ENCODE measurements around the gene MCHR1.

DNA sequence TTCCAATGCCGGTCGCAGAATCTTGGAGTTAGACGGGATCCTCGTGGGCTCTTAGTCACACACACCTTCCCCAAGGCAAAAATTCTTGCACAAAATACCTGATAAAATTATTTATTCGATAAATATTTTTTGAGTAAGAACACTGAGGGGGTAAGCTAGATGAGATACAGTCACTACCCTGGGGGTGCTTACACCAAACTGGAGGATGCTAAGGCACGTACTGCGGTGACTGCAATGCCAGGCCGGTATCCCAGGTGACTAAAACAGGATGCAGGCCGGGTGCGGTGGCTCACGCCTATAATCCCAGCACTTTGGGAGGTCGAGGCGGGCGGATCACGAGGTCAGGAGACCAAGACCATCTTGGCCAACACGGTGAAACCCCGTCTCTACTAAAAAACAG is 41.0 kb upstream of the MCHR1 start:
- TF ChIP-seq, protein P1, sequence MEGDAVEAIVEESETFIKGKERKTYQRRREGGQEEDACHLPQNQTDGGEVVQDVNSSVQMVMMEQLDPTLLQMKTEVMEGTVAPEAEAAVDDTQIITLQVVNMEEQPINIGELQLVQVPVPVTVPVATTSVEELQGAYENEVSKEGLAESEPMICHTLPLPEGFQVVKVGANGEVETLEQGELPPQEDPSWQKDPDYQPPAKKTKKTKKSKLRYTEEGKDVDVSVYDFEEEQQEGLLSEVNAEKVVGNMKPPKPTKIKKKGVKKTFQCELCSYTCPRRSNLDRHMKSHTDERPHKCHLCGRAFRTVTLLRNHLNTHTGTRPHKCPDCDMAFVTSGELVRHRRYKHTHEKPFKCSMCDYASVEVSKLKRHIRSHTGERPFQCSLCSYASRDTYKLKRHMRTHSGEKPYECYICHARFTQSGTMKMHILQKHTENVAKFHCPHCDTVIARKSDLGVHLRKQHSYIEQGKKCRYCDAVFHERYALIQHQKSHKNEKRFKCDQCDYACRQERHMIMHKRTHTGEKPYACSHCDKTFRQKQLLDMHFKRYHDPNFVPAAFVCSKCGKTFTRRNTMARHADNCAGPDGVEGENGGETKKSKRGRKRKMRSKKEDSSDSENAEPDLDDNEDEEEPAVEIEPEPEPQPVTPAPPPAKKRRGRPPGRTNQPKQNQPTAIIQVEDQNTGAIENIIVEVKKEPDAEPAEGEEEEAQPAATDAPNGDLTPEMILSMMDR (conservative IDR thresholded peaks at IDR 0.05), result no peak
- TF ChIP-seq EZH2 (IDR thresholded peaks at IDR 0.05; ENCODE audit: low read depth), result no peak

Measured in PC-9 (cell line).